GM06990 (cell line): Measurements from ENCODE around the gene RANGAP1.

ENCODE experiments used
- DNase-seq: peaks from one replicate; pipeline ENCODE4 v3.0.0-alpha.2; 2011; ENCODE audit not compliant: insufficient read length; ENCODE audit errors: extremely low read depth
- H3K27me3 ChIP-seq: replicated peaks from 2 replicates; pipeline ENCODE4 v1.6.0; 2011; ENCODE audit warnings: low read length; ENCODE audit not compliant: control insufficient read depth, insufficient read depth
- H3K36me3 ChIP-seq: 2 replicates; pipeline ENCODE4 v1.5.1; 2011; ENCODE audit warnings: low read length; ENCODE audit not compliant: control insufficient read depth, insufficient read depth
- H3K4me3 ChIP-seq: replicated peaks from 2 replicates; pipeline ENCODE4 v1.5.1; 2011; ENCODE audit warnings: low read depth, mild to moderate bottlenecking, control low read depth, low read length
- TF ChIP-seq, protein P1 (sequence below): IDR thresholded peaks from 2 replicates; pipeline ENCODE4 v1.5.1; 2011; ENCODE audit warnings: low read length, control low read depth, mild to moderate bottlenecking, inconsistent platforms; ENCODE audit not compliant: insufficient read depth, poor library complexity, severe bottlenecking

RANGAP1 gene

GRCh38 chr22:41206719-41207118 lies 79.3 kb downstream of the RANGAP1 start:
- DNase-seq: peak; percentile 40
- TF ChIP-seq, protein P1, sequence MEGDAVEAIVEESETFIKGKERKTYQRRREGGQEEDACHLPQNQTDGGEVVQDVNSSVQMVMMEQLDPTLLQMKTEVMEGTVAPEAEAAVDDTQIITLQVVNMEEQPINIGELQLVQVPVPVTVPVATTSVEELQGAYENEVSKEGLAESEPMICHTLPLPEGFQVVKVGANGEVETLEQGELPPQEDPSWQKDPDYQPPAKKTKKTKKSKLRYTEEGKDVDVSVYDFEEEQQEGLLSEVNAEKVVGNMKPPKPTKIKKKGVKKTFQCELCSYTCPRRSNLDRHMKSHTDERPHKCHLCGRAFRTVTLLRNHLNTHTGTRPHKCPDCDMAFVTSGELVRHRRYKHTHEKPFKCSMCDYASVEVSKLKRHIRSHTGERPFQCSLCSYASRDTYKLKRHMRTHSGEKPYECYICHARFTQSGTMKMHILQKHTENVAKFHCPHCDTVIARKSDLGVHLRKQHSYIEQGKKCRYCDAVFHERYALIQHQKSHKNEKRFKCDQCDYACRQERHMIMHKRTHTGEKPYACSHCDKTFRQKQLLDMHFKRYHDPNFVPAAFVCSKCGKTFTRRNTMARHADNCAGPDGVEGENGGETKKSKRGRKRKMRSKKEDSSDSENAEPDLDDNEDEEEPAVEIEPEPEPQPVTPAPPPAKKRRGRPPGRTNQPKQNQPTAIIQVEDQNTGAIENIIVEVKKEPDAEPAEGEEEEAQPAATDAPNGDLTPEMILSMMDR: no peak
- Histone ChIP-seq H3K27me3 (no peaks in the 10 kb centered on the region), H3K36me3 (peaks cover 6% of the 10 kb centered on the region), H3K4me3 (no peak overlapping the region; the same call in 1 of the 2 replicates)

DNA sequence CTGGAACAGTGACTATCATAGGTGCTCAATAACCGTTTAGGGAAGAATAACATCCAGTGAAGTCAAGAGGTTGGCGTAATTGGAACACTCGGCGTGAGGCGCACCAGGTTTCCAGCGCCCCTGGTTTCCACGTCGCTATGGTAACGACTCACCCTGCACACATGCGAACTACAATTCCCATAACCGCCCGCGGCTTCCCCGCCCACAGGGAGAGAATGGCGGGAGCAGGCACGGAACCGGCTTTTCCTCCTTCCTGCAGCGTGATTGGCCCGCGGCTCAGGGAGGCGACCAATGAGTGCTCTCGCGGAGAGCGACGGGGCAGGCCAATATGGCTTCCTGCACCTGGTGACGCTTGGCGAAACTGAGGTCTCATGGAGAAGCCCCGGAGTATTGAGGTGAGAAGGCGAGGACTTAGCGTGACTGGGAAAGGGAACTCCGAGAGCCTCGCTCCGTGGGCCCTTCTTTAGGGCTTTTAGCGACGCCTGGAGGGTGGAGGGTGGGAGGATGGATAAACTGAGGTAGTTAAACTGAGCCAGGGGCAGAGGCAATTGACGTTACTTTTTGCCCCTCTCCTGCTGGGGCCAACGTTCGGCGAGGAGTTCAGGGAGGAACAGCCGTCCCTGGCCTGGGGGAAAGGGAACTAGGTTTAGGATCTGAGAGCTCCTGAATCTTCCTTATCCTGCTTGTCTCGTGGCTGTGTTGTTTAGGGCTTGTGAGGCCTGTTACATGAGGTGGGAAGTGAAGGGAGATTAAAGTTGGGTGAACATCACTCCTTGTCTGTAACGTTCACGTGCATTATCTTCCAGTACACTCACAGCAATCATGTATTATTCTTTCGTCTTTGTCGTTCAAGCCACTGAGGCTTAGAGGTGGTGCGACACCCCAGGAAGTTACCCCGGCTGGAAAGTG lies 80.7 kb downstream of the RANGAP1 start, which contains the start of gene L3MBTL2:
Gene L3MBTL2, plus strand, starts transcription at position 321 of the 909 bp plus-strand sequence. Its CDS starts 51 bp downstream, at position 372.
- TF ChIP-seq, protein P1: no peak
- H3K4me3 ChIP-seq: peak within 1 kb of the TSS; percentile 96
- H3K36me3 ChIP-seq: peaks cover 3% of the 10 kb centered on the region
- no peaks in the 10 kb centered on the region for H3K27me3 ChIP-seq
- peak; percentile 95 for DNase-seq

DNA sequence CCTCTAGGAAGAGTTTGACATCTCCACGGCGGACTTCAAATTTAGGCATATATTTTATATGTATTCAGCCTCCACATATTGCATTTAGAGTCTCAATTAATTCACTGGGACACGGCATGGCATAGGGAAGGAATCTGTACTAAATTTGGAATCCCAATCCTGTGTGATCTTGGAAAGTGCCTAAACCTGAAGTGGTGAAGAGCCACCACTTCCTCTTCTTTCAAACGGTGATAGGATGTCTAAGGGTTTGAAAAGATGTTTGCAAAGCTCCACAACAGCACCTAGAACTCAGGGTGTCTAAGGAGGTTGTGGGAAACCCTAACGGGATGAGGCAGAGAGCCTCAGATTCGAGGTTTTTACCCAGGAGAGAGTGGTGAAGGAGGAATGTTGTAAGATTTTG lies 81.9 kb downstream of the RANGAP1 start:
- no peak for DNase-seq
- Histone ChIP-seq H3K4me3 (no peak overlapping the region), H3K27me3 (no peaks in the 10 kb centered on the region), H3K36me3 (no peaks in the 10 kb centered on the region; the same call in 1 of the 2 replicates)
- TF ChIP-seq, protein P1: no peak

DNA sequence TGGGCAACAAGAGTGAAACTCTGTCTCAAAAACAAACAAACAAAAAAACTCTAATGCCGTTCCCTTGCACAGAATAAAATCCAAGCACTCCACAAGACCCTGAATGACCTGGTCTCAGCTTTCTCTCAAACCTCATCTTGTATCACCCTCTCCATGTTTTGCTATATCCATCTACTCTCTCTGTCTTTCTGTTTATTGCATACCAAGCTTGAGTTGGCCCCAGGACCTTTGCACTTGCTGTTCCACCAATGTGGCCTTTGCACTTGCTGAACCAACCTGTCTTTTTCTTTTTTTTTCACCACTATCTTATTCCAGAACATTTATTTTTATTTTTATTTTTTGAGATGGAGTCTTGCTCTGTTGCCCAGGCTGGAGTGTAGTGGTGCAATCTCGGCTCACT lies 82.9 kb downstream of the RANGAP1 start:
- Histone ChIP-seq H3K4me3 (no peak overlapping the region), H3K27me3 (no peaks in the 10 kb centered on the region), H3K36me3 (no peaks in the 10 kb centered on the region; the same call in 1 of the 2 replicates)
- TF ChIP-seq, protein P1: no peak
- no peak for DNase-seq

DNA sequence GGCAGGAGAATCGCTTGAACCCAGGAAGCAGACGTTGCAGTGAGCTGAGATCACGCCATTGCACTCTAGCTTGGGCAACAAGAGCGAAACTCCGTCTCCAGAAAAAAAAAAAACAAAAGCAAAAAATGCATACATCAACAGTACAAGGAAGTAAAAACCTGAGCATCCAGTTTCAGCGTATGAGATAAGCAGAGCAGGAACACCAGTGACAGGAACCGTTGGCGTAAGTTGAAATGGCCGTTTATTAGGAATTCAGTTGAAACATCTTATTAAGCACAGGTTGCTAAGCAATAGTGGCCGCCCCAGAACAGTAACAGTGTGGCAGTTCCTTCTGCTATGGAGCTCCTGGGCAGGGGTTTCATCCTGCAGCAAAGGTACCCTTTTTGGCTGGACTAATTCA lies 84.8 kb downstream of the RANGAP1 start:
- Histone ChIP-seq H3K36me3 (no peaks in the 10 kb centered on the region), H3K27me3 (no peaks in the 10 kb centered on the region), H3K4me3 (no peak overlapping the region)
- no peak for DNase-seq
- TF ChIP-seq, protein P1: no peak
